Ecto neural progenitor cell (in vitro differentiated cells): ENCODE results near the gene LTO1.

Experiments
- DNase-seq: peaks from one replicate; pipeline ENCODE4 v3.0.0-alpha.2; 2018; ENCODE audit warnings: low spot score

The LTO1 gene

DNA sequence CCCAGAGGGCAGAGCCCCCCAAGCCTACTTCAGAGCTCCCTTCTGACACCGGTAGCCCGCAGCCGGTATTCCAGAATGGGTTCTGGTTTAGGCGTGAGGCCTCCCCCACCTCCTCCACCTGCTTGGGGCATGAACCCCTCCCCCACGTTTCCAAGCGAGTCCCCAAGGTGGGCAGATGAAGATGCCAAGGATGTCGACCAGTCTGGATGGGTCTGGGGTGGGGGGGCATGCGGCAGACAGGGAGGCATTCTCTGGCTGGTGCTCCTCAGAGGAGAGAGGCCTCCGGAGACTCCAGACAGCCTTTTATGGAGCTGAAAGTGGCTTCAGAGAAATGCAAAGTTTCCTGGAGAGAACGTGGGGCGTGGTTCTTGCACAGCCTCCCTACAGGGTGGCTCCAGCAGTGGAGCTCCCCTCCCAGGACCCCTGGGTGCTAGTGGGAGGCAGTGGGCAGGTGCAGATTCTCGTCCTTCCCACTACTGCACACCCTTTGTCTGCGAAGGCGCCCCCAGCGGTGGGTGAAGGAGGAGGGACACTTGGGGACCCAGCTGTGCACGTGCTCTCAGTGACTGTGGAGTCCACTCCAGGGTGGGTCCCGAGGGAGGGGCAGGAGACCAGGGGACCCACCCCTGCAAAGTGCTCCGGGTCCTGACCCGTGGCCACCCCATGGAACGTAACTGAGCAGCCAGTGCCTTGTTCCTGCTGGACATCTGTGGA is 30.0 kb downstream of the LTO1 start:
- no peak for DNase-seq

DNA sequence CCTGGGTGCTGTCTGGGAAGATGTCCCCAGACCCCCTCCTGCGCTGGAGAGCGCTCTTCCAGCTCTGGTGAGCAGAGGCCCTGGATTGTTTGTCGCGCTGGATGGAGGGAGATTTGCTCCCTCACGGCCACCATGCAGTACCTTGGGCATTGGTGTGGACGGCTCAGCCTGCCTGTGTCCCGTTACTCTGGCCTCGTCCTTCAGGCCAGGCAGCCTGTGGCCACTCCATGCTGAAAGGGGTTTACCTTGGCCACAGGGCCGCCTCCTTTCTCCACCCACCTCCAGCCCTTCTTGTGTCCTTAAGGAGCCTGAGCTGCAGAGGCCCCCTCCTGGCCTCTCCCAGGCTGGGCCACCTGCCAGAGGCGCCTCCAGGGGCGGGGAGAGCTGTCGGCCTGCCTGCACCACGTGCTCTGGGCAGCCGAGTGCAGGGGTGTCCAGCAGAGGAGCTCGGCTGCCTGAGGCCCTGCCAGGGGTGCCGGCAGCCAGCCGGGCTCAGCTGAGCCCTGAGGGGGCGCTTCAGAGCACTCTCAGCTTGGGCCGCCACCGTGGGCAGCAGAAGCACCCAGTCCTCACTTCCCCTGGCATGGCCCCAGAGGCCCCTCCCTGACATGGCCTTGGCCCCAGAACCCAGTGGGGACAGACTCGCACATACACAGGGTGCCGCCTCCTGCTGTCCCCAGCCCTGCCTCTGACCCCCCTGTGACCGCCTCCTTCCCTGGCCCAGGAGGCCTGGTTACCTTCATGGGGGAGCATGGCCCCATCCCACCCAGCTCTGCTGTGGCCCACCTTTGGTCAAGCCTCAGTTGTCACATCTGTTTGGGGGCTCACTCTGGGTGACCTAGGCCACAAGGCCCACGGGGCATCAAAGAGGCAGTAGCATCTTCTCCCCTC is 30.8 kb downstream of the LTO1 start:
- DNase-seq, result peak; percentile 55

DNA sequence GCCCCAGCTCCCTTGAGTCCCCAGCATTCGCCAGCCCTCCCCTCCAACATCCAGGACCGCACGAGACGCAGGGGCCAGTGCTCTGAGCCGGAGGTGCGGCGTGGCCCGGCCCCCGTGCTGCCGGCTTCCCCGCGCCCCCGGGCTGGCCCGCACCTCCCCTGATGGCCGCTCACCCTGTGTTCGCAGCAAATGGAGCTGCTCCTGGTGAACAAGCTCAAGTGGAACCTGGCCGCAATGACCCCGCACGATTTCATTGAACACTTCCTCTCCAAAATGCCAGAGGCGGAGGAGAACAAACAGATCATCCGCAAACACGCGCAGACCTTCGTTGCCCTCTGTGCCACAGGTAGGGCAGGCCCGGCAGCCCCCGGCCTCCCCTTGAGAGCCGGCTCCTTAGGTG is 31.5 kb downstream of the LTO1 start:
- no peak for DNase-seq

DNA sequence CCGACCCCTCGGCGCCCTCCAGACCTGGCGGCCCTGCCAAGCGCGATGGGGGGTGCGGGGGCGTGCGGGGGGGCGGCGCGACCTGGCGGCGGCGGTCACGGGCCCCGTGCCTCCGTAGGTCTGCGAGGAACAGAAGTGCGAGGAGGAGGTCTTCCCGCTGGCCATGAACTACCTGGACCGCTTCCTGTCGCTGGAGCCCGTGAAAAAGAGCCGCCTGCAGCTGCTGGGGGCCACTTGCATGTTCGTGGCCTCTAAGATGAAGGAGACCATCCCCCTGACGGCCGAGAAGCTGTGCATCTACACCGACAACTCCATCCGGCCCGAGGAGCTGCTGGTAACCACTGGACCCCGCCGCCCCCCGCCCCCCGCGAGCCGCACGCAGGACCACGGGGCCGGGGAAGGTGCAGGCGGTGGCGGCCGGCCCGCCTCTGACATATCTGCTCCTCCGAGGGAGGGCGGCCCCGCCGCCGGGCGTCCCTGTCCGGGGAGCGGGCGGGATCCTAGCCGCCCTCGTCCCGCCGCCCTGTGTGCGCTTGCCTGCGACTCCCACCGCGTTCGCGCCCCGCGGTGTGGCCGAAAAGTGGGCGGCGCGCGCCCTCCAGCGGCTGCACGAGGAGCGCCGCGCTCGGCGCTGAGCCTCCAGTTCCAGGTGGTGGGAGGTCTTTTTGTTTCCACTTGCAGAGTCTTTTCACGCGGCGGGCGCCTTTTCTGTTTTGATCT is 32.1 kb downstream of the LTO1 start:
- DNase-seq, result peak; percentile 89

DNA sequence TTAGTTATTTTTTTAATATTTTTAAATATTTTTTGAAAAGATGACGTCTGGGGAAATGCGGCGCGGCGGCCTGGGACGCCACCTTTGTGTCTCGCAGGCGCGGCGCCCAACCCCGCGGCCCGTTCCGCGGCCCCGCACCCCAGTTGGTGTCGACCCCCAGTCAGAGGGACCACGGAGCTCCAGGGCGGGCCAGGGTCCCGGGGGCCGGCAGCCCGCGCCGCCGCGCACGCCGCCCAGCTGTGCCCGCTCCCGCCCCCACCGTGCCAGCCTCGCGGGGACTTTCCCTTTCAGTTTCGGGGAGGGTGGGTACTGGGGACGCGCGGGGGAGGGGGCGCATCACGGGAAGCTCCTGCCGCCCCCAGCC is 32.6 kb downstream of the LTO1 start:
- peak; percentile 62 for DNase-seq

DNA sequence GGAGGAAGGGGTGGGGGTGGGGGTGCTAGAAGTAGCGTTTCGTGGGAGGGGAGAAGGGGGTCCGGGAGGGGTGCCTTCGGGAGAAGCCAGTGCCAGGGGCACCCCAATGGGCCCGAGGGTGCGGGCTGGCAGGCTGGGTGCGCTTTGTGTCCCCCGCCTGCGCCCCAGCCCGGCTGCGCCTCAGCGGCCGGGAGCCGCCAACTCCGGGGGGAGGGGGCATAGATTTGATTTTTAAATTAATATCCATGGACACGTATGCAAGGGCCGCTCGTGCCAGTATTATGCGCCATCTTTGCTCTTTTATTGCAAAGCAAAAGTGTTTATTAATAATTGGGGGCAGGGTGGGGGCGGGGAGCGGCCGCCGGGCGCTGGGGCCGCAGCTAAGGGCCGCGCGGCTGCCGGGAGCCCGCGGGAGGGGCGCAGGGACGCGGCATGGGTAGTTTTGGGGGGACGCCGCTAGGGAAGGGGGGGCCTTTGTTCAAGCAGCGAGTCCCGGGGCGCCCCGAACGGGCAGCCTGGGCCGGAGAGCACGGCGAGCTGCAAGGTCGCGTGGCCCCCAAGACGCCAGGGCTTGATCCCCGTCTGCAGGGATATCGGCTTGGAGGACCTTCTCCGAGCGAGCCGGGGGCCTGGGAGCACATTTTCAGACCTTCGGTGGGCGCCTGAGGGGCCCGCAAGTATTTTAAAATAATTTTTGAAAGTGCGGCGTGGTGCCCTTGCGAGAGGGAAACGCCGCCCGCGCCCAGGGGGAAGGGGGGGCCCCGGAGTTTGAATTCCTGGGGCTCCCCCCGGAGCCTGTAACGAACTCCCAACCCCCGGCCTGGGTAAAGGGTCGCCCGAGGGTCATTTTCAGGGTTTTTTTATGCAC is 33.2 kb downstream of the LTO1 start:
- DNase-seq, result peak; percentile 59

DNA sequence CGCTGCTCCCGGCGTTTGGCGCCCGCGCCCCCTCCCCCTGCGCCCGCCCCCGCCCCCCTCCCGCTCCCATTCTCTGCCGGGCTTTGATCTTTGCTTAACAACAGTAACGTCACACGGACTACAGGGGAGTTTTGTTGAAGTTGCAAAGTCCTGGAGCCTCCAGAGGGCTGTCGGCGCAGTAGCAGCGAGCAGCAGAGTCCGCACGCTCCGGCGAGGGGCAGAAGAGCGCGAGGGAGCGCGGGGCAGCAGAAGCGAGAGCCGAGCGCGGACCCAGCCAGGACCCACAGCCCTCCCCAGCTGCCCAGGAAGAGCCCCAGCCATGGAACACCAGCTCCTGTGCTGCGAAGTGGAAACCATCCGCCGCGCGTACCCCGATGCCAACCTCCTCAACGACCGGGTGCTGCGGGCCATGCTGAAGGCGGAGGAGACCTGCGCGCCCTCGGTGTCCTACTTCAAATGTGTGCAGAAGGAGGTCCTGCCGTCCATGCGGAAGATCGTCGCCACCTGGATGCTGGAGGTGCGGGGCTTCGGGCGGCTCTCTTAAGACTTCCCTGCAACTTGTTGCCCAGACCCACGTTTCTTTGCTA is 34.1 kb downstream of the LTO1 start, which contains the start of gene CCND1:
Gene CCND1 (plus strand): TSS at position 162 of the 587 bp plus-strand sequence. CDS start 158 bp downstream, at position 320.
- DNase-seq, result peak; percentile 95

DNA sequence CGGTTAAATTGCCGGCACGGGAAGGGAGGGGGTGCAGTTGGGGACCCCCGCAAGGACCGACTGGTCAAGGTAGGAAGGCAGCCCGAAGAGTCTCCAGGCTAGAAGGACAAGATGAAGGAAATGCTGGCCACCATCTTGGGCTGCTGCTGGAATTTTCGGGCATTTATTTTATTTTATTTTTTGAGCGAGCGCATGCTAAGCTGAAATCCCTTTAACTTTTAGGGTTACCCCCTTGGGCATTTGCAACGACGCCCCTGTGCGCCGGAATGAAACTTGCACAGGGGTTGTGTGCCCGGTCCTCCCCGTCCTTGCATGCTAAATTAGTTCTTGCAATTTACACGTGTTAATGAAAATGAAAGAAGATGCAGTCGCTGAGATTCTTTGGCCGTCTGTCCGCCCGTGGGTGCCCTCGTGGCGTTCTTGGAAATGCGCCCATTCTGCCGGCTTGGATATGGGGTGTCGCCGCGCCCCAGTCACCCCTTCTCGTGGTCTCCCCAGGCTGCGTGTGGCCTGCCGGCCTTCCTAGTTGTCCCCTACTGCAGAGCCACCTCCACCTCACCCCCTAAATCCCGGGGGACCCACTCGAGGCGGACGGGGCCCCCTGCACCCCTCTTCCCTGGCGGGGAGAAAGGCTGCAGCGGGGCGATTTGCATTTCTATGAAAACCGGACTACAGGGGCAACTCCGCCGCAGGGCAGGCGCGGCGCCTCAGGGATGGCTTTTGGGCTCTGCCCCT is 34.7 kb downstream of the LTO1 start:
- DNase-seq, result peak; percentile 54

DNA sequence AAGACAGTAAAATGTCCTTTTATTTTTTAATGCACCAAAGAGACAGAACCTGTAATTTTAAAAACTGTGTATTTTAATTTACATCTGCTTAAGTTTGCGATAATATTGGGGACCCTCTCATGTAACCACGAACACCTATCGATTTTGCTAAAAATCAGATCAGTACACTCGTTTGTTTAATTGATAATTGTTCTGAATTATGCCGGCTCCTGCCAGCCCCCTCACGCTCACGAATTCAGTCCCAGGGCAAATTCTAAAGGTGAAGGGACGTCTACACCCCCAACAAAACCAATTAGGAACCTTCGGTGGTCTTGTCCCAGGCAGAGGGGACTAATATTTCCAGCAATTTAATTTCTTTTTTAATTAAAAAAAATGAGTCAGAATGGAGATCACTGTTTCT is 35.3 kb downstream of the LTO1 start:
- no peak for DNase-seq

GRCh38 chr11:69638941-69639681 is 36.0 kb downstream of the LTO1 start:
- DNase-seq, result peak; percentile 98

- peak; percentile 86 for DNase-seq
Measured at GRCh38 chr11:69637941-69638871, 36.9 kb downstream of the LTO1 start.

DNA sequence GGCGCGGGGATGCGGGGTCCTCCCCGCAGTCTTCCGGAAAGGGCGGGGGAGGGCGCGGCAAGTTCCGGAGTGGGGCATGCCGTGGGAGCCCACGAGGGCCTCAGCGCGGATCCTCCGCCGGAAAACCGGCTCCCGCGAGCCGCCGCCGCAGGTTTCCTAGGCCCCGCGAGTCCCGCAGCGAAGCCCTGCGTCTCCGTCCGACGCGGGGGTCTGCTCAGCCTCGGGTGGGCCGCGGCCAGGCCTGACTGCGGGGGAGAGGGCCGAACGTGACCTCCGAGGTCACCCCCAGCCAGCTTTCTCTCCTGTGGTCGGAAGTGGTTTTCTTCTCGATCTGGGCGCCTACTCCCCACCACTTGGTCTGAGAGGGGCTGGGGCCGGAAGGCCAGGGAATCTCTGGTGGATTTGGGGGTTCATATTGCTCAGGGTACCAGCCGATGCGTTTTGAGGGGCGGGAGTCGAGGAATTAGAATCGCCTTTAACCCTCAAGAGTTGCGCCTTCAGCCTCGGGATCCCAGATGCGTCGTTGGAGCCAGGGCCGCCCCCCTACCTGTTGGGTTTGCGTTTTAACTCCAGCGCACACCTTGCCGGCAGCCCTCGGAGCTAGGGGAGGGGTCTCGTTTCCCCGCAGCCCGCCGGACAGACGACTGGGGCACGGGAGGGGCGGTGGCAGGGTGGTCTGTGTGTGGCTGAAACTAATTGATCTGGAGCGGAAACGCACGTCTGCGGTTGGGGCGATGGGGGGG is 37.8 kb downstream of the LTO1 start:
- DNase-seq, result peak; percentile 73

DNA sequence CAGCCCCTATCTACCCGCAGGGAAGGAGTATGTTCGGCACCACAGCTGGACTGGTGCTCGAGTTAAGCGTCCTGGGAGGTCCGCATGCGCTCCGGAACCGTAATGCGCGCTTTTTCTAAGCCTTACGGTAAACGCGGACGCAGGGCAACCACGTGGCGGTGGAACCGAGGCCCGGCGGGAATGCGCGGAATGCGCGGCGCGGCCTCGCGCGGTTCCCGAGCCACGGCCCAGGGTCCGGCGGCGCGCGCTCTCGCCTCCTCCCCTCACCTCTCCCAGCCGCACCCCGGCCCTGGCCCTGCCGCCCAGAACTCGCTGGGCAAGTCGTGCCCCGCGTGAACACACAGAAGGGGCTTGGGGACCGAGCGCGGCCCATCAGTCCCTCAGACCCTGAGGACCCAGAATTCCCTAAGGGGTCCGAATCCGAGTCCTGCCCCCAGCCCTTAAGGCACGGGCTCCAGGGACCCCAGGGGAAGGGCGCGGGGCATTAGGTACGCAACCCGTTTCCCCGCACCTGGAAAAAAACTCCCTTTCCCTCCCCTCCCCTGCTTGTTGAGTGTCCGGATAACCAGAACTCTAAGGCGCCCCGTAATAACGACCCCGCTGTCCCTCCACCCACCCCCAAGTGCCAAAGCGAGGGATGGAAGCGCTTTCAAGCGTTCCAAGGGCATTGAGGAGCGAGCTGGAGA is 38.5 kb downstream of the LTO1 start:
- peak; percentile 90 for DNase-seq

GRCh38 chr11:69635804-69636511 is 39.2 kb downstream of the LTO1 start:
- no peak for DNase-seq

DNA sequence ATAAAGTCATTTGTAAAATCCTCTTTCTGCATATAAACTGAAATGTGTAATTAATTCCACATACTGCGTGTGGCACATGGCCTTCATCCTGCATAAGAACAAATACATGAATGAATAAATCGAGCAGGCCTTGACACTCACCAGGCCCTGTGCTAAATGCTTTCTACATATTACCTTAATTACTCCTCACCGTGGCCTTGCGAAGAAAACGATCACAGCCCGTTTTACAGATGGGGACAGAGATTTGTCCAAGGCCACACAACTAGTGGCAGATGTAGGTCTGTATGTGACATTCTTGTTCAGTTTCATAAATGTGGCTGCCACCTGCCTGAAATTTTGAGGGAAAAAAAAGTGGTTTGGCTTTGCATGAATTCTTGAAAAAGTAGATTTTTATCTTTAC is 40.0 kb downstream of the LTO1 start:
- DNase-seq, result no peak

DNA sequence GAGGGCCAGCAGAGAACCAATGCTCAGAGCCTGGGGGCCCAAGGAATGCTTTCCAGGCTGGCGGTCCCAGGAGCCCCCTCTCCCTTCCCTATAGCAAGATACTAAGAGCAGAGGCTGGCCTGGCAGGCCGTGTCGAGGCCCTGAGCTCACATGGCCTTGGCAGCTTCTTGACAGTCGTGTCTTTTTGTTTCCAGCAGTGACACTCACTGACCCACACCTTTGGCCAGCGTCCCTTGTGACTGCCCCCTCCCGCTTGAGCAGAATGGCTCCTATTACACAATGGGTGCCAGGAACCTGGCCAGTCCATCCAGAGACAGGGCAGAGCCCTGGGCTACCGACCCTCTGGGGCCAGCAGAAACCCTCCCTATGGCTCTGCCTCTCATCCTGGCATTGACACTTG is 40.6 kb downstream of the LTO1 start:
- DNase-seq, result no peak

GRCh38 chr11:69634069-69634468 is 41.1 kb downstream of the LTO1 start:
- DNase-seq, result no peak
